Measurements from ENCODE around the gene CACNA1G. TPM values are rescaled to one million over a fixed set of nuclear protein-coding genes. Genes with fewer than 3 reads are reported as not detected.

Gene CACNA1G
- total RNA-seq, 1 donor from 2014 or later: 1.6 TPM

DNA sequence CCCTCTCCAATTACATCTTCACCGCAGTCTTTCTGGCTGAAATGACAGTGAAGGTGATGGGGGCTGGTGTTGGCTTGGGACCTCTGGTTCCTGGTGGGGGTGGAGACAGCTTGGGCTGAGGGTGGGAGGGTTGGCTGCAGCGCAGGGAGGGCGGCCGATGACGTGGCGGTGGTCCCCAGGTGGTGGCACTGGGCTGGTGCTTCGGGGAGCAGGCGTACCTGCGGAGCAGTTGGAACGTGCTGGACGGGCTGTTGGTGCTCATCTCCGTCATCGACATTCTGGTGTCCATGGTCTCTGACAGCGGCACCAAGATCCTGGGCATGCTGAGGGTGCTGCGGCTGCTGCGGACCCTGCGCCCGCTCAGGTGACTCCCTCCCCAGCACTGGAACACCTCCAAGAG lies 42.3 kb downstream of the CACNA1G start:
- Mint-ChIP-seq H3K4me1 (peaks cover 34% of the 10 kb centered on the region), H3K27me3 (ENCODE audit: insufficient read depth, low read depth) (peaks cover 8% of the 10 kb centered on the region), H3K27ac (no peak overlapping the region), H3K4me3 (no peak overlapping the region), H3K36me3 (peaks cover 2% of the 10 kb centered on the region), H3K9me3 (no peaks in the 10 kb centered on the region)
- H3K36me3 ChIP-seq: no peaks in the 10 kb centered on the region
- no peaks in the 10 kb centered on the region for H3K9me3 ChIP-seq (ENCODE audit: low read depth)
- peaks cover 5% of the 10 kb centered on the region for H3K4me1 ChIP-seq
- no peak overlapping the region for H3K27ac ChIP-seq
- TF ChIP-seq EZH2 (IDR thresholded peaks at IDR 0.05): no peak
- TF ChIP-seq, protein P1, sequence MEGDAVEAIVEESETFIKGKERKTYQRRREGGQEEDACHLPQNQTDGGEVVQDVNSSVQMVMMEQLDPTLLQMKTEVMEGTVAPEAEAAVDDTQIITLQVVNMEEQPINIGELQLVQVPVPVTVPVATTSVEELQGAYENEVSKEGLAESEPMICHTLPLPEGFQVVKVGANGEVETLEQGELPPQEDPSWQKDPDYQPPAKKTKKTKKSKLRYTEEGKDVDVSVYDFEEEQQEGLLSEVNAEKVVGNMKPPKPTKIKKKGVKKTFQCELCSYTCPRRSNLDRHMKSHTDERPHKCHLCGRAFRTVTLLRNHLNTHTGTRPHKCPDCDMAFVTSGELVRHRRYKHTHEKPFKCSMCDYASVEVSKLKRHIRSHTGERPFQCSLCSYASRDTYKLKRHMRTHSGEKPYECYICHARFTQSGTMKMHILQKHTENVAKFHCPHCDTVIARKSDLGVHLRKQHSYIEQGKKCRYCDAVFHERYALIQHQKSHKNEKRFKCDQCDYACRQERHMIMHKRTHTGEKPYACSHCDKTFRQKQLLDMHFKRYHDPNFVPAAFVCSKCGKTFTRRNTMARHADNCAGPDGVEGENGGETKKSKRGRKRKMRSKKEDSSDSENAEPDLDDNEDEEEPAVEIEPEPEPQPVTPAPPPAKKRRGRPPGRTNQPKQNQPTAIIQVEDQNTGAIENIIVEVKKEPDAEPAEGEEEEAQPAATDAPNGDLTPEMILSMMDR (IDR thresholded peaks at IDR 0.05): no peak
- no peak for TF ChIP-seq EZH2phosphoT487 (IDR thresholded peaks at IDR 0.05)
- no peak for DNase-seq (ENCODE audit: low spot score)
- no peak overlapping the region for H3K9ac ChIP-seq
- no peak overlapping the region for H3K4me2 ChIP-seq
- no peaks in the 10 kb centered on the region for H3K79me2 ChIP-seq (ENCODE audit: low read depth)
- H3K4me3 ChIP-seq: no peak overlapping the region
- no peaks in the 10 kb centered on the region for H3F3A ChIP-seq (ENCODE audit: low read depth)
- H3K27me3 ChIP-seq: no peaks in the 10 kb centered on the region
- H4K20me1 ChIP-seq (ENCODE audit: low read depth): no peaks in the 10 kb centered on the region
- H2AFZ ChIP-seq (replicated peaks): no peak overlapping the region

GRCh38 chr17:50603340-50603739 lies 42.8 kb downstream of the CACNA1G start:
- peaks cover 2% of the 10 kb centered on the region for H3K36me3 Mint-ChIP-seq
- Histone ChIP-seq H2AFZ (replicated peaks) (no peak overlapping the region), H3K79me2 (ENCODE audit: low read depth) (no peaks in the 10 kb centered on the region), H3K27me3 (no peaks in the 10 kb centered on the region), H4K20me1 (ENCODE audit: low read depth) (no peaks in the 10 kb centered on the region), H3K27ac (no peak overlapping the region), H3K36me3 (no peaks in the 10 kb centered on the region), H3F3A (ENCODE audit: low read depth) (no peaks in the 10 kb centered on the region), H3K9ac (no peak overlapping the region), H3K9me3 (ENCODE audit: low read depth) (no peaks in the 10 kb centered on the region), H3K4me1 (peaks cover 5% of the 10 kb centered on the region), H3K4me3 (no peak overlapping the region), H3K4me2 (no peak overlapping the region)
- peaks cover 7% of the 10 kb centered on the region for H3K27me3 Mint-ChIP-seq (ENCODE audit: insufficient read depth, low read depth)
- no peak overlapping the region for H3K4me3 Mint-ChIP-seq
- H3K27ac Mint-ChIP-seq: no peak overlapping the region
- TF ChIP-seq EZH2 (IDR thresholded peaks at IDR 0.05) (no peak), EZH2phosphoT487 (IDR thresholded peaks at IDR 0.05) (no peak)
- TF ChIP-seq, protein P1 (IDR thresholded peaks at IDR 0.05): peak; percentile 42
- peak; percentile 63 for DNase-seq (ENCODE audit: low spot score)
- peaks cover 34% of the 10 kb centered on the region for H3K4me1 Mint-ChIP-seq
- no peaks in the 10 kb centered on the region for H3K9me3 Mint-ChIP-seq

DNA sequence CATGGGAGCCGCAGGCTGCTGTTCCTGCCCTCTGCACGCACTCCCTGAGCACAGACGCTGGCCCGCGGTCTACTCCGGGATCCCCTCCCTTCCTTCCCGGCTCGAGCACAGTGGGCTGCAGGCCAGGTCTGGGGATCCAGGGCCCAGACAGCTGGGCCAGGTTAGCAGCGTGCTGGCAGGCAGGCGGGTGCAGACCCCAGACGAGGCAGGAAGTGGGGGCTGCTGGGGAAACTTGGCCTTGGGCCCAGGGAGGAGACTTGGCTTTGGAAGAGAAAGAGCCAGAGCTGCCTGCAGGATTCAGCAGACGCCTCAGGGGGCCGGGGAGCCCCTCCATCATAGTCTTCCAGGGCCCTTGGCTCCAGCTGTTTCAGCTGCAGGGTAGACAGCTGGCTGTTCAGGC lies 44.0 kb downstream of the CACNA1G start:
- no peak overlapping the region for H3K9ac ChIP-seq
- Mint-ChIP-seq H3K4me1 (peaks cover 42% of the 10 kb centered on the region), H3K36me3 (peaks cover 2% of the 10 kb centered on the region), H3K27ac (no peak overlapping the region), H3K27me3 (ENCODE audit: insufficient read depth, low read depth) (peaks cover 7% of the 10 kb centered on the region), H3K4me3 (no peak overlapping the region), H3K9me3 (no peaks in the 10 kb centered on the region)
- H2AFZ ChIP-seq (replicated peaks): no peak overlapping the region
- H3K4me3 ChIP-seq: no peak overlapping the region
- no peaks in the 10 kb centered on the region for H3K36me3 ChIP-seq
- peaks cover 17% of the 10 kb centered on the region for H3K4me1 ChIP-seq
- no peaks in the 10 kb centered on the region for H4K20me1 ChIP-seq (ENCODE audit: low read depth)
- no peaks in the 10 kb centered on the region for H3F3A ChIP-seq (ENCODE audit: low read depth)
- no peak overlapping the region for H3K4me2 ChIP-seq
- H3K79me2 ChIP-seq (ENCODE audit: low read depth): no peaks in the 10 kb centered on the region
- no peak overlapping the region for H3K27ac ChIP-seq
- no peak for DNase-seq (ENCODE audit: low spot score)
- TF ChIP-seq EZH2phosphoT487 (IDR thresholded peaks at IDR 0.05): no peak
- no peak for TF ChIP-seq EZH2 (IDR thresholded peaks at IDR 0.05)
- TF ChIP-seq, protein P1 (IDR thresholded peaks at IDR 0.05): no peak
- no peaks in the 10 kb centered on the region for H3K9me3 ChIP-seq (ENCODE audit: low read depth)
- no peaks in the 10 kb centered on the region for H3K27me3 ChIP-seq
